NCI-H748 (cell line): ENCODE measurements around the gene MIPEP.

Experiments
- DNase-seq: peaks from one replicate; lab custom pipeline; 2025; ENCODE audit not compliant: unreplicated experiment; lab: John Stamatoyannopoulos, UW

The MIPEP gene

GRCh38 chr13:23811366-23812062 is 77.7 kb downstream of the MIPEP start:
- no peak for DNase-seq

GRCh38 chr13:23810685-23811240 is 78.4 kb downstream of the MIPEP start:
- DNase-seq, result no peak

GRCh38 chr13:23808803-23809202 is 80.4 kb downstream of the MIPEP start:
- no peak for DNase-seq

GRCh38 chr13:23806874-23807526 is 82.2 kb downstream of the MIPEP start:
- DNase-seq, result no peak

DNA sequence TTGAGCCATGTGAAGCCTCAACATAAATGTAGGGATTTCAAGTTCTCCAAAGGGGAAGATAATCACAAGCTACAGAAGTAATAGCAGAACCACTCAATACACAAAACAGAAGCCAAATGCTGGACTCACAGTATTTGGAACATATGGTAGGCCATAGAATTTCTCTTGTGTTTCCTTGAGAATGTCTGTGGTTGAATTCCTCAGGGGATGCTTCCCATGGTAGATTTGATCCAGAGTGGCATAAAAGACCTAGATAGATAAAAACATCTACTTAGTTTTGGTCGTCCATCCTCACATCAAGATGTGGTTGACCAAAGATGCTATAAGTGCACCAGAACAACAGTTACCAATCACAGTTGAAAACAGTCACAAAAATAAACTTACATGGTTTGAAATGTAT is 83.4 kb downstream of the MIPEP start:
- no peak for DNase-seq

DNA sequence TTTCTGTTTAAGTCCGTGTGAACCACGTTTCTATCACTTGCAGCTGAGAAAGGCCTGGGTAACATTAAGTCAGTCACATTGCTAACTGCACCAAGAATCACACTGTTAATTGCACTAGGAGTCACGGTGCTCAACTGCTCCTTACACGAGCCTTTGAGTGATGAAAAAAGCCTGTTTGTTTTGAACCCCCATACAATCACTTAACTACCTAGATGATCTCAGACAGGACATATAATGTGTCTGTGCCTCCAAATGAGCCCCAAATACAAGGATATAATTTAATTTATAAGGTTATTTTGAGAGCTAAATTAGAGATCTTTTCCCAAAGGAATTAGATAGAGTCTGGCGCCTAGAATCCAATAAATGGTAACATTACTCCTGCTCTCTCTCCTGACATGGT is 84.1 kb downstream of the MIPEP start:
- DNase-seq, result no peak

- DNase-seq, result no peak
These were observed 85.0 kb downstream of the MIPEP start for GRCh38 chr13:23804166-23804565.

DNA sequence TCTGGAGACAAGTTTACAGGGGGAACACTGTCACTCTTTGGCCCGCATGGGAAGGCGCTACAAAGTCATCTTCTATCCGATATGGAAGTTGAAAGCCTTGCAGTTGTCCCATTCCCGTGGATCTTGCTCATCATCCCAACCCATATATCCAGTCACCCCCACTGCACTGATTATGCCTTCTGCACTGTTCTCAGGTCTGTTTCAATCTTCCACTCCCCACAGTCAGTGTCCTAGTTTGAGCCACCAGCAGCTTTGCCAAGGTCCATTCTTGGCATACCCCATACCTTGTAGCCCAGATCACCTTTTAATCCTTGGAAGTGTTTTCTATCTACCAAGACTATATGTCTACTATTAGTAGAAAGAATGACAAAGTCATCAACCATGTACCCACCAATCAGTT is 88.1 kb downstream of the MIPEP start:
- DNase-seq, result no peak

DNA sequence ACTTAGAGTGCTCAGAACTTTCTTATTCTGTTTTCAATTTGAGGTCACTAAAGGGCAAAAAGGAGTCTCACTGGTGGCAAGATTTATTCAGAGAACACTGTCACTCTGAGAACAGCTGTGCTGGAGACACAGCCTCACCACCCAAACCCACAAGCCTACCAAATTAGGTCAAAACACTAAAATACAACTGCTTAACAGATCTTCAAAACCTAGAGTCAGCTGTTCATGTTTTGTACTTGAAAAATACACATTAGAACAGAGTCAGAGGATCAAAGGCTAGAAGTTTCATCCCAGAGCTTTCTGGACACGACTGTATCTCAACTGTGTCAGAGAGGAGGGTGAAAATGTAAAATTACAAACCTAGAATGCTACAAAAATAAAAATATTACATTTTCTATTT is 89.3 kb downstream of the MIPEP start:
- no peak for DNase-seq

DNA sequence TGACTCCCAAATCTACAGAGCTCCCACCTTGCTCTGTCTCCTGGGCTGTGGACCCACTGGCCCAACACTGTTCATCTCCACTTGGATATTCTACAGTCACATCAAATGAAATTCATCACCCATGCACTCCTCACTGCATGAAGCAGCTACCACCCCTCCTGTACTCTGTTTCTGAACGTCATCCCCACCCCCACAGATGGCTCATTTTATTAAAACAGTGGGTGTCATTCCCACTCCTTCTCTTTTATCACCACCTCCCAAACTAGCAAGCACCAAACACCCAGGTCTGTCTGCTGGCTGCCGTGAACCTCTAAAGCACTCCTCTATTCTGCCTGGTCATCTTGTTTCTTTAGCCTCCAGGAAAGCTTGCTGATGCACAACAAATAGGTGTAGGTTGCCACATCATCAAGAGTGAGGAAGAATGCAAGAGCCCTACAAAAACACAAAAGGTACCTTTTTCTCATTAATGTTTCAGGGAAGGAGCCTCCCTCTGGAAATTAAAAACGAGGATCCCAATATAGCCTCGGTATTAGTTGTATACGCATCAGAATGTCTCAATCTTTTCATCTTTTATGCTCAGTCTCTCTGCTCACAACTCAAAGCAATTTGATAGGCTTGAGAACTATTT is 91.8 kb downstream of the MIPEP start:
- DNase-seq, result no peak

- peak; percentile 37 for DNase-seq
These were observed 92.6 kb downstream of the MIPEP start for GRCh38 chr13:23796551-23796950.

DNA sequence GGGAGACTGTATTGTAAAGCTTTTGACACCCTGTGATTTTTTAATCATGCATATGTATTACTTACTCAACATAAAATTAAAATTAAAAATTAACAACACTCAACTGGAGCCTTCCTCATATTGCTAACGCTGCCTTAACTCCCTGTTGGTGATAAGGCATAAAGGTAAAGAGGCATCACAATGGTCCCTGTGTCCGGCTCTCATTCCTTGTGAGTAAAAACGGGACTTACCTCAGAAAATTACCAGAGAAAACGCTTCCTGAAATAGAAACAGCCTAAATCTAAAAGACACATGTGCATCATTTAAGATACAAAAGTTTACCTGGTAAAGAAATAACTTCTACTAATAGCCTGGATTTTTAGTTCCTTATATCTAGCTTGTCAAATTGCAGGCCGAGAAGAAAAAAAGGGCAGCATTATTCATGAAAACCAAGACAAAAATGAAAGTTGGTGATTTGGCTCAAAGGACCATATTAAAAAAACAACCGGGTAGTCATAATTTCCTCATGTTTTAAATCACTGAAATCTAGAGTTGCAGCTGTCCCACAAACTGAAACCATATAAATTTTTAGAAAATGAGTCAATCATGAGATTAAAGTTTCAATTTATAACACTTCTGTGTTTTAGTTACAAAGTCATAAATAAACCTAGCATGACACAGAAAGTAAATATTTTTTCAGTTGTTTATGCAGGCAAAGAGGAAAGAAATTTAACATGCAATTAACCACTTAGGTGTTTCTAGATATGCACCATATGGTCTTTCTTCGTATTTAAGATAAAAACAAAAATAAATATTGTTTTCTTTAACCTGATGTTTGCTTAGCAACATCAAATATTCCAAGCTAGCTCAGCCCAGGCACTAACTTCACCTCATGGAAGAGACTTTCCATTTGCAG is 94.7 kb downstream of the MIPEP start:
- DNase-seq, result no peak

DNA sequence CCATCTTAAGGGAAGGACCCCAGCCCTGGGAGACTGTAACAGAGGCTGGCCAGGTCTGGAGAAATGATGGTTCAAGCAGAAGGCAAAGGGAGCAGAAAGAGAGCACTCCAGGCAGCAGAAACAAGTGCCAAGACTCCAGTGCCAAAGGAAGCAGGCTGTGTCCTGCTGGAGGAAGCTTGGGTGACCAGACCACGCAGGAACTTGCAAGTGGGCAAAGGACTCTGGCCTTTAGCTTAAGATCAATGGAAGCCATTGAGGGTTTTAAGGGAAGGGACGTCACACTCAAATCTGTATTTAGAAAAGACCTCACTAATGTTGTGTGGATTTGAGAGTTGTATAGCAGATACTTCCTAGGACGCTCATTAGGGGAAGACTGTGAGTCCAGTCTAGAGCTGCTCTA is 95.5 kb downstream of the MIPEP start:
- no peak for DNase-seq

DNA sequence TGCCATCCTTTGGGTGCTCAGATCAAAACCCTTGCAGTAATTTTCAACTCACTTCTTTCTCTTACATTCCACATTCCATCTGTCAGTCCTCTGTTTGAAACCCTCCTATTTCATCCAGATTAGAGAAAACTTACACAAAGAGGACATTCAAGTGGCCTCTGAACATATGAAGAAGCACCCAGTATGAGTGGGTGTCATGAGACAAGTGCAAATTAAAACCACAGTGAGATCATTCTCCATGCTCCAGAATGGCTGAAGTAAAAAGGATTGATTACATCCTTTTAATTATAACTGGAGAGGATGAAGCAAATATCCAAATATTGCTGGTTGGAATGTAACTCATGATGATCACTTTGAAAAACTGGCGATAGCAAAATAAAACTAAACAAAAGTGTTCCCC is 96.5 kb downstream of the MIPEP start:
- DNase-seq, result no peak

GRCh38 chr13:23790577-23791170 is 98.5 kb downstream of the MIPEP start:
- no peak for DNase-seq

DNA sequence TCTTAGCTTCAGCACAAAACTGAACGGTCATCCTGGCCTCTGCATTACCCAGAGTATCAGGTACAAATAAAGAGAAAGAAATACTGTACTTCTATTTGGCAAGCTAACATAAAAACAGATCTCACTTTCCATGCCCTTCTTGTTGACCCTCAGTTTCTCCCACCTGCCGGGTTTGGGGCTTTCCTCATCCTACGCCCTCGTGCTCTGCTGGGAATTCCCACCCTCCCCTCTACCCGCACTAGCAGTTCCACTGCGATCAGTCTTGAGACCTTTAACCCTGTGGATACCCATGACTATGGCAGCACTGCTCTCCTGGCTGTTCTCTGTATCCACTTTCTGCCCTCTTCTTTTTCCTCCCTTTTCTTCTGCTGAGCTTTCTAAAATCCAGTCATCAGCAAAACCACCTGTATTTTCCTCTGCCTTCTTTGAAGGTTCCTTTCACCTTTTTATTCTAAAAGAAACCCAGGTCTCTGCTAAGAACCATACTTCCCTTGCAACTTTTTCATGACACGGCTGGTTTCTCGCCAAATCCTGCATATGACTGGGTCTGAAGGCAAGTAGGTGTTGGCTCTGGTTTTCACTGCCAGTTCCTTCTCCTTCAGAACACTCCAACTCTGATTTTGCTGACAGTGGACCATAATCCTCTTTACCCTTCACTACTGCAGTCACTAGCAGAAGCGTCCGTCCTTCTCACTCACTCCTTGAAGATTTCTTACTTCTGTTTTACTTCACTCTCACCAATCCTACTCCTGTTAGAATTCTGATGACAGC is 99.4 kb downstream of the MIPEP start:
- no peak for DNase-seq

DNA sequence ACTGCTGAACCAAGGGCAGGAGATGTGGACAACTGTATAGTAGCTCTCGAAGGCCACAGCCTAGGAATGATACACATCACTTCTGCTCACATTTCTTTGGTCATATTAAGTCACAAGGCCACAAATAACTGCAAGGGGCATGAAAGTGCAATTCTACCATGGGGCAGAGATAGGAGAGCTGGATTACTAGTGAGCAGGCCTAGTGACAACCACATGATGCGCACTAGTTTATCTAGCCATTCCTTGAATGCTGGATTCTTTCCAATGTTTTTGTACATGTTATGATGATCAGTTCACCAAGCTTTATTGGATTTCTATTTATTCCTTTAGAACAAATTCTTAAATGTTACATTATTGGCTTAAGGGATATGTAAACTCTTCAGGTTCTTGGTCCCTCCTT is 100.7 kb downstream of the MIPEP start:
- DNase-seq, result no peak

- no peak for DNase-seq
These were observed 101.7 kb downstream of the MIPEP start for GRCh38 chr13:23787464-23787863.

DNA sequence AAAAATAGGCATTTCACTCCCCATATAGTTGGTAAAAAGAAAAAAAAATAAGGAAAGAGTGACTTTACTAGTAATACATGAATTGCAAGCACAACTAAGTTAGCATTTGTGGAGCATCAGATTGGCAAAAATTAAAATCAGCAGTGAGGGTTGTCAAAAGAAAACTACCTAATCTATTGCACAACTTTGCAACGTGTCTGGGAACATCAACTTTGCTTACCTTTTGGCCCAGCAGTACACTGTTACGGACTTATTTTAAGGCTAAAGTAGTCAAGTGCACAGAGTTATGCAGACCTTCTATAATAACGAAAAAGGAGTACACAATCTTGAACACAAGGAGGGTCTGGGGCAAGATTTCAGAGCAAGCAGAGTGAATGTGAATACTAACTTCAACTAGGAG is 102.6 kb downstream of the MIPEP start:
- DNase-seq, result no peak

- DNase-seq, result no peak
These were observed 110.3 kb downstream of the MIPEP start for GRCh38 chr13:23778879-23779278.
